Hepatocyte (in vitro differentiated cells): ENCODE data around the gene CTNNB1. TPM values are rescaled to one million over a fixed set of nuclear protein-coding genes. Genes with fewer than 3 reads are reported as not detected.

Experiments used
- DNase-seq: peaks from one replicate; pipeline ENCODE4 v3.0.0-alpha.2; 2016; ENCODE audit warnings: low spot score
- H2AFZ ChIP-seq: fragments of 200-600 bp; sonication (generic); 2 replicates; pipeline ENCODE4 v1.6.0; 2016; ENCODE audit warnings: antibody characterized with exemption, mild to moderate bottlenecking
- H3K27ac ChIP-seq: fragments of 200-600 bp; sonication (generic); 2 replicates; pipeline ENCODE4 v1.5.1; 2016; ENCODE audit warnings: mild to moderate bottlenecking
- H3K27me3 ChIP-seq: fragments of 200-600 bp; sonication (generic); 2 replicates; pipeline ENCODE4 v1.6.1; 2016
- H3K36me3 ChIP-seq: fragments of 200-600 bp; sonication (generic); replicated peaks from 2 replicates; pipeline ENCODE4 v1.5.1; 2016; ENCODE audit warnings: low read depth; ENCODE audit not compliant: insufficient read depth
- H3K4me1 ChIP-seq: fragments of 200-600 bp; sonication (generic); 2 replicates; pipeline ENCODE4 v1.5.1; 2016; ENCODE audit warnings: mild to moderate bottlenecking, moderate library complexity; ENCODE audit not compliant: insufficient read depth
- H3K4me2 ChIP-seq: fragments of 200-600 bp; sonication (generic); 2 replicates; pipeline ENCODE4 v1.6.0; 2016
- H3K4me3 ChIP-seq: fragments of 200-600 bp; sonication (generic); 2 replicates; pipeline ENCODE4 v1.5.1; 2016; ENCODE audit warnings: mild to moderate bottlenecking
- H3K79me2 ChIP-seq: fragments of 200-600 bp; sonication (generic); 2 replicates; pipeline ENCODE4 v1.6.0; 2017; ENCODE audit warnings: mild to moderate bottlenecking
- H3K9me2 ChIP-seq: fragments of 200-600 bp; sonication (generic); replicated peaks from 2 replicates; pipeline ENCODE4 v1.6.0; 2017; ENCODE audit warnings: mild to moderate bottlenecking; ENCODE audit not compliant: insufficient read depth
- H3K9me3 ChIP-seq: fragments of 200-600 bp; sonication (generic); 2 replicates; pipeline ENCODE4 v1.5.1; 2016; ENCODE audit warnings: low read depth, mild to moderate bottlenecking
- H4K20me1 ChIP-seq: fragments of 200-600 bp; sonication (generic); 2 replicates; pipeline ENCODE4 v1.6.0; 2016; ENCODE audit warnings: mild to moderate bottlenecking; ENCODE audit not compliant: insufficient read depth, poor library complexity, severe bottlenecking
- CTCF ChIP-seq: fragments of 200-600 bp; sonication (generic); IDR thresholded peaks from 2 replicates; pipeline ENCODE4 v1.5.1; 2016; ENCODE audit warnings: antibody characterized with exemption, mild to moderate bottlenecking; ENCODE audit not compliant: poor library complexity
- EZH2 ChIP-seq: fragments of 200-600 bp; sonication (generic); IDR thresholded peaks from 2 replicates; pipeline ENCODE4 v1.6.1; 2016; ENCODE audit warnings: antibody characterized with exemption, mild to moderate bottlenecking, borderline replicate concordance
- EZH2phosphoT487 ChIP-seq: fragments of 200-600 bp; sonication (generic); IDR thresholded peaks from one replicate; pipeline ENCODE4 v1.6.1; 2018; ENCODE audit warnings: antibody characterized with exemption, mild to moderate bottlenecking, low read depth, moderate library complexity; ENCODE audit not compliant: unreplicated experiment, severe bottlenecking
- WGBS: methylation state at CpG from one replicate; pipeline ENCODE4 v1.1.6; 2016; ENCODE audit warnings: low lambda C conversion rate; ENCODE audit errors: missing lambda C conversion rate; 5-methylcytosine and 5-hydroxymethylcytosine counted together
- polyA plus RNA-seq: library from polyadenylated mRNA; unstranded; fragments of >200 nt; fragmentation: Nextera tagmentation; extraction: Ambion mirVana; gene quantifications from 2 replicates; pipeline ENCODE4 v1.2.1, GENCODE V29; 2016
- total RNA-seq: library from RNA; depleted of rRNA; stranded (reverse); fragments of >200 nt; gene quantifications from 2 replicates; pipeline ENCODE4 v1.2.3, GENCODE V29; 2014

The CTNNB1 gene
- total and polyA plus RNA-seq, 2 experiments from 2014 or later, result 137 to 663 TPM

DNA sequence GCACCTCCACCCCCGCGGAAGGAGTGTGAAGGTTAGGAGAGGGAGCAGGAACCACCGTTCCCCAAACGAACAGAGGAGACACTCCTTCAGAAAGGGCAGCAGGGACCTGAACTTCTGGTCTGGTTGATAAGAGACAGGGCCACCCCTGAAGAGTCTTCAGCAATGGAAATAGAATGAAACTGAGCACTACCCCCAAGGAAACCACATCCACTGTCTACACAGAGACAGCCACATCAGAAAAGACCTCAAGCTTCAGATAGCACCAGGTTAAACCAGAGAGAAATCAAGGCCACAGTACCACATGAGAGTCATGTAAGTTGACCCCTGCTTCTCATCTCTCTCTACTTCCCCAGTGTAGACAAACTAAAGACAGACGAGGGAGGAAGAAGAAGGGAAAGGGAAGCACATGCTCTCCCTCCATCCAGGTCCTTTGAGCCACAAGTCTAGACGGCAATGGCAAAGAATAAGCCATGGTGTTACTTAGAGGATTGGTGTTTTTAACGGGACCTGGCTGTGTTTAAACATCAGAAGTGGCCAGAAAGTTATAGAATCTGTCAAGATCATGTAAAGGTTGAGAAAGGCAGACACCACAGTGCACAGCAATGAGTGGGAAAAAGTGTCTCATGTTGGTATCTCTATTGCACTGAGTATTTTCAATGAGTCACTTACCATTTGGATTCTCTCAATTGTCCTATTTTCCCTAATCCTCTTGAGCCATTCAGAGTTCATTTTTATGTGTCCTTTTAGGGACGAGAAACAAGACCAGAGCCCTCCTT lies 31.4 kb upstream of the CTNNB1 start:
- Histone ChIP-seq H3K79me2 (no peaks in the 10 kb centered on the region), H3K27me3 (no peaks in the 10 kb centered on the region), H3K36me3 (no peaks in the 10 kb centered on the region), H3K9me2 (no peaks in the 10 kb centered on the region), H4K20me1 (no peaks in the 10 kb centered on the region), H3K4me1 (no peaks in the 10 kb centered on the region), H3K27ac (no peak overlapping the region), H2AFZ (no peak overlapping the region), H3K4me3 (no peak overlapping the region), H3K4me2 (no peak overlapping the region), H3K9me3 (no peaks in the 10 kb centered on the region)
- no peak for TF ChIP-seq EZH2phosphoT487
- no peak for TF ChIP-seq EZH2
- no peak for TF ChIP-seq CTCF
- 81% methylated on average over 8 of the region's 8 CpGs for WGBS
- DNase-seq, result no peak

DNA sequence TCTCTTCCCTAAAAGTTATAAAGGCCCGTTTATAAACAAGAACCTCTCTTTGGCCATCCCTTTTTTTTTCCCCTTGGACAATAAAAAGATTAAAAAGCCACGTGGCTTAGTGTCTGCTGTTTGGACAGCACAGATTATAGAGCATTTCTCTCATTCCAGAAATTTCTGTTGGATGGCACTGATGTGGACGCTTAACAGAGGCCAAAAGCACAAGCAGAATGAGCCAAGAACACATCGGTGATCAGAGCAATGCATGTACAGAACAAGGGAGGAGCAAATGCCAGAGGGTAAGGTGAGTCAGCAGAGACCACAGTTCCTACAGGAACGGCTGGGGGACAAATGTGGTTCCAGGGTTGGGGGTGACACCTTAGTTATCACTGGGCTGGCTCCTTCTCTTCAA lies 30.3 kb upstream of the CTNNB1 start:
- H2AFZ ChIP-seq, result no peak overlapping the region
- no peak overlapping the region for H3K27ac ChIP-seq
- no peaks in the 10 kb centered on the region for H3K9me3 ChIP-seq
- H3K4me2 ChIP-seq, result no peak overlapping the region
- no peak for TF ChIP-seq EZH2
- H3K36me3 ChIP-seq, result no peaks in the 10 kb centered on the region
- DNase-seq, result peak; percentile 18
- H4K20me1 ChIP-seq, result no peaks in the 10 kb centered on the region
- no peaks in the 10 kb centered on the region for H3K9me2 ChIP-seq
- H3K79me2 ChIP-seq, result no peaks in the 10 kb centered on the region
- H3K27me3 ChIP-seq, result no peaks in the 10 kb centered on the region
- H3K4me3 ChIP-seq, result no peak overlapping the region
- no peaks in the 10 kb centered on the region for H3K4me1 ChIP-seq
- 22% methylated on average over 5 of the region's 5 CpGs for WGBS

- peaks cover 14% of the 10 kb centered on the region for H3K4me1 ChIP-seq
- H3K4me3 ChIP-seq, result no peak overlapping the region
- no peaks in the 10 kb centered on the region for H3K36me3 ChIP-seq
- H3K27me3 ChIP-seq, result no peaks in the 10 kb centered on the region
- H3K79me2 ChIP-seq, result no peaks in the 10 kb centered on the region
- TF ChIP-seq EZH2phosphoT487, result no peak
- no peaks in the 10 kb centered on the region for H3K9me2 ChIP-seq
- no peak overlapping the region for H2AFZ ChIP-seq
- H4K20me1 ChIP-seq, result no peaks in the 10 kb centered on the region
- no peaks in the 10 kb centered on the region for H3K9me3 ChIP-seq
- H3K27ac ChIP-seq, result no peak overlapping the region
- no peak overlapping the region for H3K4me2 ChIP-seq
- 66% methylated on average over 7 of the region's 7 CpGs for WGBS
- DNase-seq, result no peak
Measured at GRCh38 chr3:41173926-41174885, 25.1 kb upstream of the CTNNB1 start.

DNA sequence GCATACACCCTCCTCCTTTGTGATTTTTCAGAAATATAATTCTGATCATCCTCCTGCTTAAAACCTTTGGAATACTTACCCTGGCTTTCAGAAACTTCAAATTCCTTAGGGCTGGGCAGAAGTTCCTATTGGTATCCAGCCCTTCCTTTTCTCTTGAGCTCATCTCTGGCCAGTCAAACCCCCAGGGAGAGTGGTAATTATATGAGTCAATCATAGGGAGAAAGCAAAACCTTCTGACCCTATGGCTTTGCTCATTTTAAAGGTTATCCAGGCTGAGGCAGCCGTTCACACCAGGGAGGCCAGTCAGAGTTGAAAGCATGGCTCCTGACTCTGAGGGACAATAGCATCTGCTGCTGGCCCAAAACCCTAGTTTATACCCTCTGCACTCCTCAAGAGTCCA lies 23.9 kb upstream of the CTNNB1 start:
- TF ChIP-seq CTCF, result no peak
- TF ChIP-seq EZH2, result no peak
- no peak for TF ChIP-seq EZH2phosphoT487
- no peak overlapping the region for H3K4me2 ChIP-seq
- H3K27me3 ChIP-seq, result no peaks in the 10 kb centered on the region
- H3K36me3 ChIP-seq, result no peaks in the 10 kb centered on the region
- no peak overlapping the region for H2AFZ ChIP-seq
- H3K9me2 ChIP-seq, result no peaks in the 10 kb centered on the region
- no peaks in the 10 kb centered on the region for H3K9me3 ChIP-seq
- H4K20me1 ChIP-seq, result no peaks in the 10 kb centered on the region
- H3K27ac ChIP-seq, result no peak overlapping the region
- DNase-seq, result no peak
- peaks cover 14% of the 10 kb centered on the region for H3K4me1 ChIP-seq
- 53% methylated on average over 1 of the region's 1 CpG for WGBS
- no peak overlapping the region for H3K4me3 ChIP-seq
- H3K79me2 ChIP-seq, result no peaks in the 10 kb centered on the region
